Peyer's patch (tissue), 4 donors: Measurements from ENCODE around the gene PABPC1L.

Experiments
- POLR2A ChIP-seq, 2 donors: fragments of 450-650 bp; IDR thresholded peaks; one replicate each; pipeline ENCODE4 v1.5.1; 2017; ENCODE audit warnings: antibody characterized with exemption in 2 of 2, mild to moderate bottlenecking in 2 of 2, moderate library complexity in 2 of 2
- TF ChIP-seq, protein P1 (sequence below), 6 experiments: fragments of 450-650 bp in 4 of 6; fragments of 200-600 bp in 2 of 6; sonication (generic) in 1 of 6; IDR thresholded peaks; one replicate each; pipeline ENCODE4 v1.5.1; 2017 to 2019; ENCODE audit warnings: antibody characterized with exemption in 6 of 6, mild to moderate bottlenecking in 3 of 6, moderate library complexity in 1 of 6

DNA sequence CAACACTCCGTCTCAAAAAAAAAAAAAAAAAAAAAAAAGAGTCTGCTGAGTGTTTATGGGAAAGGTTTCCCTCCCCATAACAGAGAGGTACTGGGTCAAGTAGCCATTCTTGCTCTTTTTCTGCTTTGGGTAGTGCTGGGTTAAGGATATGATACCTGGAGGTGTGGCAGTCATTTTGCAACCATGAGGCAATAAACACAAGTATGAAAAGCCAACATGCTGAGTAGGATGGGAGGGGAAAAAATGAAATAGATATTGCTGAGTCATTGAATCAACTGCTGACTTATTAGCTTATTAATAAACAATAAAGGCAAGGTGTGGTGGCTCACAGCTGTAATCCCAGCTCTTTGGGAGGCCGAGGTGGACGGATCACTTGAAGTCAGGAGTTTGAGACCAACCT lies 52.6 kb downstream of the PABPC1L start:
- TF ChIP-seq, protein P1, sequence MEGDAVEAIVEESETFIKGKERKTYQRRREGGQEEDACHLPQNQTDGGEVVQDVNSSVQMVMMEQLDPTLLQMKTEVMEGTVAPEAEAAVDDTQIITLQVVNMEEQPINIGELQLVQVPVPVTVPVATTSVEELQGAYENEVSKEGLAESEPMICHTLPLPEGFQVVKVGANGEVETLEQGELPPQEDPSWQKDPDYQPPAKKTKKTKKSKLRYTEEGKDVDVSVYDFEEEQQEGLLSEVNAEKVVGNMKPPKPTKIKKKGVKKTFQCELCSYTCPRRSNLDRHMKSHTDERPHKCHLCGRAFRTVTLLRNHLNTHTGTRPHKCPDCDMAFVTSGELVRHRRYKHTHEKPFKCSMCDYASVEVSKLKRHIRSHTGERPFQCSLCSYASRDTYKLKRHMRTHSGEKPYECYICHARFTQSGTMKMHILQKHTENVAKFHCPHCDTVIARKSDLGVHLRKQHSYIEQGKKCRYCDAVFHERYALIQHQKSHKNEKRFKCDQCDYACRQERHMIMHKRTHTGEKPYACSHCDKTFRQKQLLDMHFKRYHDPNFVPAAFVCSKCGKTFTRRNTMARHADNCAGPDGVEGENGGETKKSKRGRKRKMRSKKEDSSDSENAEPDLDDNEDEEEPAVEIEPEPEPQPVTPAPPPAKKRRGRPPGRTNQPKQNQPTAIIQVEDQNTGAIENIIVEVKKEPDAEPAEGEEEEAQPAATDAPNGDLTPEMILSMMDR (IDR thresholded peaks at IDR 0.05): no peak
- no peak for TF ChIP-seq POLR2A (IDR thresholded peaks at IDR 0.05)
